Progenitor cell of endocrine pancreas (in vitro differentiated cells): Measurements from ENCODE around the gene PGS1. TPM values are rescaled to one million over a fixed set of nuclear protein-coding genes. Genes with fewer than 3 reads are reported as not detected.

ENCODE experiments used
- DNase-seq: peaks from one replicate; pipeline ENCODE4 v3.0.0; 2021; ENCODE audit warnings: low spot score; ENCODE audit not compliant: unreplicated experiment
- H3K27ac Mint-ChIP-seq: 2 replicates; pipeline ENCODE4 v1.8.0; 2021; ENCODE audit warnings: mild to moderate bottlenecking, moderate library complexity, mixed read lengths
- H3K27me3 Mint-ChIP-seq: 2 replicates; pipeline ENCODE4 v1.8.0; 2021; ENCODE audit warnings: mixed read lengths
- H3K36me3 Mint-ChIP-seq: 2 replicates; pipeline ENCODE4 v1.8.0; 2022; ENCODE audit warnings: mixed read lengths; ENCODE audit not compliant: insufficient read depth
- H3K4me1 Mint-ChIP-seq: 2 replicates; pipeline ENCODE4 v1.8.0; 2021; ENCODE audit warnings: low read depth, mixed read lengths
- H3K4me3 Mint-ChIP-seq: 2 replicates; pipeline ENCODE4 v1.8.0; 2021; ENCODE audit warnings: low read depth, mild to moderate bottlenecking, moderate library complexity, mixed read lengths
- H3K9me3 Mint-ChIP-seq: 2 replicates; pipeline ENCODE4 v1.8.0; 2021; ENCODE audit warnings: low read depth, mixed read lengths
- total RNA-seq: library from RNA; stranded (reverse); gene quantifications from 2 replicates; pipeline ENCODE4 v1.2.1, GENCODE V29; 2021
- TF ChIP-seq, protein P1 (sequence below): fragments of 200-600 bp; sonication (generic); IDR thresholded peaks from one replicate; pipeline ENCODE4 v1.5.0; 2021; ENCODE audit warnings: antibody characterized with exemption, mild to moderate bottlenecking; ENCODE audit not compliant: unreplicated experiment

PGS1 gene
- total RNA-seq, 1 donor from 2014 or later: 66.1 TPM

GRCh38 chr17:78364436-78365281 lies 13.8 kb upstream of the PGS1 start:
- peaks cover 4% of the 10 kb centered on the region for H3K27me3 Mint-ChIP-seq
- H3K27ac Mint-ChIP-seq: peak overlapping the region; percentile 97
- H3K36me3 Mint-ChIP-seq: no peaks in the 10 kb centered on the region
- peaks cover 28% of the 10 kb centered on the region for H3K4me1 Mint-ChIP-seq
- H3K9me3 Mint-ChIP-seq: no peaks in the 10 kb centered on the region
- DNase-seq: no peak
- TF ChIP-seq, protein P1, sequence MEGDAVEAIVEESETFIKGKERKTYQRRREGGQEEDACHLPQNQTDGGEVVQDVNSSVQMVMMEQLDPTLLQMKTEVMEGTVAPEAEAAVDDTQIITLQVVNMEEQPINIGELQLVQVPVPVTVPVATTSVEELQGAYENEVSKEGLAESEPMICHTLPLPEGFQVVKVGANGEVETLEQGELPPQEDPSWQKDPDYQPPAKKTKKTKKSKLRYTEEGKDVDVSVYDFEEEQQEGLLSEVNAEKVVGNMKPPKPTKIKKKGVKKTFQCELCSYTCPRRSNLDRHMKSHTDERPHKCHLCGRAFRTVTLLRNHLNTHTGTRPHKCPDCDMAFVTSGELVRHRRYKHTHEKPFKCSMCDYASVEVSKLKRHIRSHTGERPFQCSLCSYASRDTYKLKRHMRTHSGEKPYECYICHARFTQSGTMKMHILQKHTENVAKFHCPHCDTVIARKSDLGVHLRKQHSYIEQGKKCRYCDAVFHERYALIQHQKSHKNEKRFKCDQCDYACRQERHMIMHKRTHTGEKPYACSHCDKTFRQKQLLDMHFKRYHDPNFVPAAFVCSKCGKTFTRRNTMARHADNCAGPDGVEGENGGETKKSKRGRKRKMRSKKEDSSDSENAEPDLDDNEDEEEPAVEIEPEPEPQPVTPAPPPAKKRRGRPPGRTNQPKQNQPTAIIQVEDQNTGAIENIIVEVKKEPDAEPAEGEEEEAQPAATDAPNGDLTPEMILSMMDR: no peak
- no peak overlapping the region for H3K4me3 Mint-ChIP-seq

GRCh38 chr17:78365561-78366108 lies 12.8 kb upstream of the PGS1 start:
- Mint-ChIP-seq H3K27me3 (peaks cover 4% of the 10 kb centered on the region), H3K9me3 (no peaks in the 10 kb centered on the region), H3K36me3 (no peaks in the 10 kb centered on the region), H3K4me1 (peaks cover 28% of the 10 kb centered on the region), H3K4me3 (peak overlapping the region; percentile 33), H3K27ac (peak overlapping the region; percentile 97)
- TF ChIP-seq, protein P1: no peak
- DNase-seq: no peak

GRCh38 chr17:78366109-78366848 lies 12.2 kb upstream of the PGS1 start:
- peak overlapping the region; percentile 97 for H3K27ac Mint-ChIP-seq
- peaks cover 27% of the 10 kb centered on the region for H3K4me1 Mint-ChIP-seq
- peaks cover 4% of the 10 kb centered on the region for H3K27me3 Mint-ChIP-seq
- no peaks in the 10 kb centered on the region for H3K36me3 Mint-ChIP-seq
- H3K9me3 Mint-ChIP-seq: no peaks in the 10 kb centered on the region
- peak overlapping the region; percentile 33 for H3K4me3 Mint-ChIP-seq
- no peak for DNase-seq
- TF ChIP-seq, protein P1: no peak

DNA sequence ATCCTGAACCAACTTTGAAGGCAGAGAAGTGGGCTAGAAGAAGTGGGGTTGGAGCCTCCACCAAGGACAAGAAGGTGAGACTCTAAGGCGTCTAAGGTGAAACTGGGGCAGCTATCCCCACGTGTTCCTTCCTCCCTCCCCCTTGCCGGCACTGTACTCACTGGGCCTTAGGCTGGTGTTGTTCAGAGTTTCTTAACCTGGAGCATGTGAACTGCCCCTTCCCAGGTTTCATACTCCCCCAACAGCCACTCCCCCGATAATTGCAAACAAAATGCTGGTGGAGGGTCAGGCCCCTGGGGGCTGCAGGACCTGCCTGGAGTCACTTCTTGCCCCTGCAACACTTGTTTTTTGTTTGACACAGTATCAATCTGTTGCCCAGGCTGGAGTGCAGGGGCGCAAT lies 11.3 kb upstream of the PGS1 start:
- H3K27me3 Mint-ChIP-seq: peaks cover 4% of the 10 kb centered on the region
- no peak for DNase-seq
- TF ChIP-seq, protein P1: no peak
- H3K4me3 Mint-ChIP-seq: no peak overlapping the region
- H3K36me3 Mint-ChIP-seq: no peaks in the 10 kb centered on the region
- H3K4me1 Mint-ChIP-seq: peaks cover 27% of the 10 kb centered on the region
- peak overlapping the region; percentile 71 for H3K27ac Mint-ChIP-seq
- H3K9me3 Mint-ChIP-seq: no peaks in the 10 kb centered on the region

- Mint-ChIP-seq H3K9me3 (no peaks in the 10 kb centered on the region), H3K27me3 (peaks cover 3% of the 10 kb centered on the region), H3K27ac (no peak overlapping the region), H3K4me3 (no peak overlapping the region), H3K36me3 (no peaks in the 10 kb centered on the region), H3K4me1 (peaks cover 29% of the 10 kb centered on the region)
- DNase-seq: no peak
- TF ChIP-seq, protein P1: no peak
These were observed 10.1 kb upstream of the PGS1 start for GRCh38 chr17:78368348-78368747.
